Suprapubic skin (tissue), 4 donors: ENCODE results near the gene ZNF444. TPM values are rescaled to one million over a fixed set of nuclear protein-coding genes. Genes with fewer than 3 reads are reported as not detected.

Source experiments
- DNase-seq, 2 donors: peaks; one replicate each; pipeline ENCODE4 v3.0.0-alpha.2; 2019; ENCODE audit warnings: low spot score in 2 of 2
- H3K27ac ChIP-seq: fragments of 200-600 bp; sonication (generic); one replicate; pipeline ENCODE4 v1.5.1; 2019
- H3K27me3 ChIP-seq: fragments of 200-600 bp; sonication (generic); one replicate; pipeline ENCODE4 v1.5.1; 2019
- H3K36me3 ChIP-seq: fragments of 200-600 bp; sonication (generic); one replicate; pipeline ENCODE4 v1.5.1; 2019
- H3K4me1 ChIP-seq: fragments of 200-600 bp; sonication (generic); one replicate; pipeline ENCODE4 v1.5.1; 2019
- H3K4me3 ChIP-seq: fragments of 200-600 bp; sonication (generic); one replicate; pipeline ENCODE4 v1.5.1; 2019; ENCODE audit warnings: mild to moderate bottlenecking
- H3K9me3 ChIP-seq: fragments of 200-600 bp; sonication (generic); one replicate; pipeline ENCODE4 v1.5.1; 2019
- CTCF ChIP-seq, 2 donors: fragments of 200-600 bp in 1 of 2; fragments of 450-650 bp in 1 of 2; sonication (generic) in 1 of 2; IDR thresholded peaks; one replicate each; pipeline ENCODE4 v1.5.1; 2016 to 2019; ENCODE audit warnings: antibody characterized with exemption in 2 of 2, mild to moderate bottlenecking in 1 of 2, moderate library complexity in 1 of 2
- EP300 ChIP-seq: sonication (generic); formaldehyde crosslinking; IDR thresholded peaks from one replicate; pipeline ENCODE4 v1.6.1; 2017; ENCODE audit warnings: antibody characterized with exemption
- POLR2A ChIP-seq, 2 donors: fragments of 450-650 bp; IDR thresholded peaks; one replicate each; pipeline ENCODE4 v1.6.1; 2017; ENCODE audit warnings: antibody characterized with exemption in 2 of 2, mild to moderate bottlenecking in 2 of 2, moderate library complexity in 2 of 2
- POLR2AphosphoS5 ChIP-seq, 3 donors: sonication (generic); formaldehyde crosslinking; IDR thresholded peaks; one replicate each; pipeline ENCODE4 v1.6.1; 2017; ENCODE audit warnings: antibody characterized with exemption in 3 of 3
- WGBS: methylation state at CpG from one replicate; pipeline ENCODE4 v1.1.5; 2018; 5-methylcytosine and 5-hydroxymethylcytosine counted together
- total RNA-seq, 4 donors: library from RNA; depleted of rRNA; stranded (reverse); fragments of >200 nt; gene quantifications; one replicate each; pipeline ENCODE4 v1.1.0, GENCODE V29; 2016

ZNF444 gene
- total RNA-seq, 4 donors from 2014 or later: 12.9 to 34.8 (median 21.2) TPM

- TF ChIP-seq POLR2AphosphoS5 (IDR thresholded peaks at IDR 0.05): no peak
- TF ChIP-seq CTCF (IDR thresholded peaks at IDR 0.05): no peak
- no peak for TF ChIP-seq EP300
- no peak for TF ChIP-seq POLR2A (IDR thresholded peaks at IDR 0.05)
- H3K9me3 ChIP-seq: no peaks in the 10 kb centered on the region
- no peak for DNase-seq
- peaks cover 30% of the 10 kb centered on the region for H3K4me1 ChIP-seq
- no peaks in the 10 kb centered on the region for H3K27me3 ChIP-seq
- peak overlapping the region; percentile 85 for H3K27ac ChIP-seq
- 2% methylated on average over 24 of the region's 26 CpGs for WGBS
- peaks cover 4% of the 10 kb centered on the region for H3K36me3 ChIP-seq
- peak overlapping the region; percentile 63 for H3K4me3 ChIP-seq
Measured at GRCh38 chr19:56141417-56141993, 418 bp downstream of the ZNF444 start.

GRCh38 chr19:56142087-56142787 is 1.1 kb downstream of the ZNF444 start:
- Histone ChIP-seq H3K36me3 (peaks cover 12% of the 10 kb centered on the region), H3K27ac (peak overlapping the region; percentile 85), H3K27me3 (no peaks in the 10 kb centered on the region), H3K4me3 (peak overlapping the region; percentile 63), H3K9me3 (no peaks in the 10 kb centered on the region), H3K4me1 (peaks cover 30% of the 10 kb centered on the region)
- TF ChIP-seq EP300 (no peak), POLR2A (IDR thresholded peaks at IDR 0.05) (no peak), POLR2AphosphoS5 (IDR thresholded peaks at IDR 0.05) (no peak)
- 59% methylated on average over 17 of the region's 17 CpGs for WGBS
- no peak for DNase-seq

GRCh38 chr19:56142897-56143434 is 1.9 kb downstream of the ZNF444 start:
- Histone ChIP-seq H3K4me3 (no peak overlapping the region), H3K27me3 (no peaks in the 10 kb centered on the region), H3K4me1 (peaks cover 26% of the 10 kb centered on the region), H3K9me3 (no peaks in the 10 kb centered on the region), H3K27ac (peak overlapping the region; percentile 85), H3K36me3 (peaks cover 19% of the 10 kb centered on the region)
- TF ChIP-seq EP300: no peak
- no peak for TF ChIP-seq POLR2A (IDR thresholded peaks at IDR 0.05)
- TF ChIP-seq CTCF (IDR thresholded peaks at IDR 0.05): no peak
- no peak for TF ChIP-seq POLR2AphosphoS5 (IDR thresholded peaks at IDR 0.05)
- 82% methylated on average over 3 of the region's 4 CpGs for WGBS
- DNase-seq: no peak

DNA sequence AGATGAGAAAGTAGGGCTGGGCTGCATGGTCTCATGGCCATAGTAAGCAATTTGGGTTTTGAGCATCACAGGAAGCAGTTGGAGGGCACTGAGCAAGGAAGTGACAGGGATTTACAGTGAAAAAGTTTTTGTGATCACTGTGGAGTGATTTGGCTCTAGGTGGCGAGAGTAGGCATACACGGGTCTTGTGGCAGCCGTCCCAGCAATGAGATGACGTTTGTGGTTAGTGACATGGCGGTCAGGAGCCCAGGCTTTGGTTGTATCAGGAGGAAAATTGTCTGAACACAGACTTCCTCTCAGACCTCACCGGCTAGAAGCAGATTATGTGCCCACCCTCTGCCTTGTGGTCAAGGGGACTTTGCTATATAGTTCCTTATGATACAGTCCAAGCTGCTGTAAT is 3.3 kb downstream of the ZNF444 start:
- Histone ChIP-seq H3K36me3 (peaks cover 28% of the 10 kb centered on the region), H3K27ac (no peak overlapping the region), H3K27me3 (no peaks in the 10 kb centered on the region), H3K9me3 (no peaks in the 10 kb centered on the region), H3K4me3 (no peak overlapping the region), H3K4me1 (peaks cover 26% of the 10 kb centered on the region)
- no peak for DNase-seq
- TF ChIP-seq EP300: no peak
- no peak for TF ChIP-seq POLR2A (IDR thresholded peaks at IDR 0.05)
- no peak for TF ChIP-seq CTCF (IDR thresholded peaks at IDR 0.05)
- no peak for TF ChIP-seq POLR2AphosphoS5 (IDR thresholded peaks at IDR 0.05)
- 58% methylated on average over 6 of the region's 6 CpGs for WGBS

- H3K36me3 ChIP-seq: peaks cover 28% of the 10 kb centered on the region
- TF ChIP-seq CTCF (IDR thresholded peaks at IDR 0.05) (no peak), POLR2A (IDR thresholded peaks at IDR 0.05) (no peak), EP300 (no peak), POLR2AphosphoS5 (IDR thresholded peaks at IDR 0.05) (no peak)
- no peak overlapping the region for H3K27ac ChIP-seq
- H3K9me3 ChIP-seq: no peaks in the 10 kb centered on the region
- peaks cover 25% of the 10 kb centered on the region for H3K4me1 ChIP-seq
- no peak overlapping the region for H3K4me3 ChIP-seq
- no peak for DNase-seq
- H3K27me3 ChIP-seq: no peaks in the 10 kb centered on the region
- WGBS: 74% methylated on average over 12 of the region's 12 CpGs
Measured at GRCh38 chr19:56144831-56145230, 3.7 kb downstream of the ZNF444 start.
